ENCODE measurements around the gene CTTNBP2.

- TF ChIP-seq CTCF (IDR thresholded peaks at IDR 0.05; ENCODE audit: low read length) (no peak), EZH2 (optimal IDR thresholded peaks at IDR 0.05; ENCODE audit: low read depth, low read length) (no peak)
These were observed 101.5 kb downstream of the CTTNBP2 start for GRCh38 chr7:117771756-117772155.
